ENCODE results near the gene FBH1. TPM values are rescaled to one million over a fixed set of nuclear protein-coding genes. Genes with fewer than 3 reads are reported as not detected.

The FBH1 gene
- total and polyA plus RNA-seq, 10 of the 15 experiments (the other 5 are each of a cell fraction or from before 2014, with no cell fraction given) = 6.1 to 67.6 (median 47.2) TPM

- TF ChIP-seq ZNF384 (IDR thresholded peaks at IDR 0.05; ENCODE audit: borderline replicate concordance, low read depth, low read length) (no peak), BMI1 (IDR thresholded peaks at IDR 0.05; ENCODE audit: borderline replicate concordance) (no peak), YBX1 (IDR thresholded peaks at IDR 0.05) (no peak), SP1 (IDR thresholded peaks at IDR 0.05; ENCODE audit: low read depth, low read length) (no peak)
These were observed 51.5 kb downstream of the FBH1 start (continued) for GRCh38 chr10:5941579-5941978.

GRCh38 chr10:5942001-5942400 is 52.0 kb downstream of the FBH1 start:
- H3K4me1 ChIP-seq (ENCODE audit: control insufficient read depth, insufficient read depth, low read length) = no peaks in the 10 kb centered on the region
- no peak overlapping the region for H3K27ac ChIP-seq (ENCODE audit: control insufficient read depth, insufficient read depth)
- peaks cover 4 to 5% of the 10 kb centered on the region in 2 experiments; a peak in 3 of 4 replicates for H3K36me3 ChIP-seq (ENCODE audit: control insufficient read depth in 2 of 2, insufficient read depth in 2 of 2, low read length in 1 of 2)
- CTCF ChIA-PET = no interaction called here
- POLR2A ChIA-PET = no interaction called here
- H3K79me2 ChIP-seq (ENCODE audit: control insufficient read depth, insufficient read depth, low read length) = no peaks in the 10 kb centered on the region
- FAIRE-seq (no peak), ATAC-seq (no peak), DNase-seq (ENCODE audit: low read depth, low spot score) (no peak)
- H2AFZ ChIP-seq (ENCODE audit: control insufficient read depth, low read depth, low read length) = no peak overlapping the region
- RAD21 ChIA-PET (ENCODE audit: unreplicated experiment) = no interaction called here
- intact Hi-C loops (cut with micrococcal nuclease; ENCODE audit: unreplicated experiment) (no loop called here), in situ Hi-C loops (cut with MboI) (no loop called here)
- no peaks in the 10 kb centered on the region for H4K20me1 ChIP-seq (ENCODE audit: control insufficient read depth, insufficient read depth)
- BruUV-seq (replicated peaks) = no TSS peak
- H3K4me3 ChIP-seq = no peak overlapping the region
- SMC1A ChIA-PET (ENCODE audit: uncharacterized antibody, unreplicated experiment) = interaction anchor here (0.7 to 0.9 kb wide), 2 partner anchors 17 to 647 kb away, joined by 3 read pairs; no protein-coding TSS in a partner anchor
- no peak overlapping the region for H3K9ac ChIP-seq (ENCODE audit: control insufficient read depth, insufficient read depth, low read length)
- H3K27me3 ChIP-seq (replicated peaks in 1 of 2; ENCODE audit: control insufficient read depth in 2 of 2, insufficient read depth in 2 of 2, low read length in 1 of 2) = no peaks in the 10 kb centered on the region
- WGBS (ENCODE audit: insufficient coverage, insufficient replicate concordance, low lambda C conversion rate, missing lambda C conversion rate) = 91% methylated on average over 13 of the region's 13 CpGs
- no peaks in the 10 kb centered on the region; the same call in 1 of the 3 replicates for H3K9me3 ChIP-seq (replicated peaks; ENCODE audit: control insufficient read depth, insufficient read depth, low read length)
- no peak overlapping the region for H3K4me2 ChIP-seq (ENCODE audit: control insufficient read depth, insufficient read depth)
- no peak for TF ChIP-seq ELK1 (IDR thresholded peaks at IDR 0.05; ENCODE audit: low read depth, low read length)

- ChIA-PET POLR2A (no interaction called here), SMC1A (ENCODE audit: uncharacterized antibody, unreplicated experiment) (interaction anchor here (0.7 kb wide), 1 partner anchor 647 kb away, joined by 3 read pairs; no protein-coding TSS in a partner anchor), CTCF (no interaction called here), RAD21 (ENCODE audit: unreplicated experiment) (no interaction called here)
- Histone ChIP-seq H3K9ac (ENCODE audit: control insufficient read depth, insufficient read depth, low read length) (no peak overlapping the region), H2AFZ (ENCODE audit: control insufficient read depth, low read depth, low read length) (no peak overlapping the region), H3K4me3 (no peak overlapping the region), H3K4me1 (ENCODE audit: control insufficient read depth, insufficient read depth, low read length) (no peaks in the 10 kb centered on the region), H3K27ac (ENCODE audit: control insufficient read depth, insufficient read depth) (no peak overlapping the region), H4K20me1 (ENCODE audit: control insufficient read depth, insufficient read depth) (no peaks in the 10 kb centered on the region), H3K27me3 (replicated peaks in 1 of 2; ENCODE audit: control insufficient read depth in 2 of 2, insufficient read depth in 2 of 2, low read length in 1 of 2) (no peaks in the 10 kb centered on the region), H3K9me3 (replicated peaks; ENCODE audit: control insufficient read depth, insufficient read depth, low read length) (no peaks in the 10 kb centered on the region; the same call in 1 of the 3 replicates), H3K36me3 (ENCODE audit: control insufficient read depth in 2 of 2, insufficient read depth in 2 of 2, low read length in 1 of 2) (peaks cover 2 to 4% of the 10 kb centered on the region in 2 experiments; a peak in 3 of 4 replicates), H3K79me2 (ENCODE audit: control insufficient read depth, insufficient read depth, low read length) (no peaks in the 10 kb centered on the region), H3K4me2 (ENCODE audit: control insufficient read depth, insufficient read depth) (no peak overlapping the region)
- BruUV-seq (replicated peaks) = no TSS peak
- DNase-seq (ENCODE audit: low read depth, low spot score) (no peak), FAIRE-seq (no peak), ATAC-seq (no peak)
- WGBS (ENCODE audit: insufficient coverage, insufficient replicate concordance, low lambda C conversion rate, missing lambda C conversion rate) = 78% methylated on average over 16 of the region's 16 CpGs
- intact Hi-C loops (cut with micrococcal nuclease; ENCODE audit: unreplicated experiment) = no loop called here
- in situ Hi-C loops (cut with MboI) = no loop called here
- TF ChIP-seq SMC3 (IDR thresholded peaks at IDR 0.05; ENCODE audit: borderline replicate concordance, low read length) = no peak
- TF ChIP-seq MTA3 (IDR thresholded peaks at IDR 0.05; ENCODE audit: borderline replicate concordance, low read length) = no peak
These were observed 52.4 kb downstream of the FBH1 start for GRCh38 chr10:5942474-5942873.

Data from GM12878 (cell line).